B cell (primary cell): ENCODE measurements around the gene HMG20B. TPM values are rescaled to one million over a fixed set of nuclear protein-coding genes. Genes with fewer than 3 reads are reported as not detected.

Experiments
- ATAC-seq: fragments of 200-7000 bp; cut with Tn5 transposase; one replicate; pipeline ENCODE4 v1.10.0; 2021; ENCODE audit warnings: low read depth, mild to moderate bottlenecking, moderate number of reproducible peaks, moderate library complexity
- CTCF ChIA-PET: fragments of 350-600 bp; sonication (Branson Sonifier 250); formaldehyde crosslinking; loops from one replicate; lab custom pipeline; 2021; ENCODE audit warnings: antibody characterized with exemption, inconsistent platforms; lab: Charles Lee
- POLR2A ChIA-PET: fragments of 350-600 bp; sonication (Branson Sonifier 250); formaldehyde crosslinking; loops from one replicate; lab custom pipeline; 2021; ENCODE audit warnings: antibody characterized with exemption; lab: Charles Lee
- DNase-seq: peaks from one replicate; pipeline ENCODE4 v3.0.0; 2013
- H2AFZ ChIP-seq: 2 replicates; pipeline ENCODE4 v1.6.1; 2012; ENCODE audit warnings: mild to moderate bottlenecking, low read depth, low read length; ENCODE audit not compliant: insufficient read depth, poor library complexity, severe bottlenecking
- H3K27ac ChIP-seq, 2 donors: 1 replicate in 1 of 2; 2 replicates in 1 of 2; pipeline ENCODE4 v1.5.1; 2012 to 2013; ENCODE audit warnings: low read length in 2 of 2, mild to moderate bottlenecking in 2 of 2, moderate library complexity in 1 of 2
- H3K27me3 ChIP-seq, 4 experiments: fragments of 200-600 bp in 1 of 4; sonication (generic) in 1 of 4; replicated peaks in 1 of 4; 1 replicate in 2 of 4; 2 replicates in 2 of 4; pipeline versions ENCODE4 v1.6.1 to v1.7.0; 2013 to 2016; ENCODE audit warnings: low read length in 3 of 4, mild to moderate bottlenecking in 2 of 4, mixed read lengths in 1 of 4, moderate library complexity in 1 of 4; ENCODE audit not compliant: insufficient read depth in 4 of 4, control insufficient read depth in 3 of 4; ENCODE audit errors: control extremely low read depth in 1 of 4
- H3K36me3 ChIP-seq, 2 experiments: replicated peaks in 1 of 2; 1 replicate in 1 of 2; 2 replicates in 1 of 2; pipeline versions ENCODE4 v1.6.1 to v1.7.1; 2013; ENCODE audit warnings: low read length in 1 of 2; ENCODE audit not compliant: insufficient read depth in 2 of 2, control insufficient read depth in 1 of 2; ENCODE audit errors: control extremely low read depth in 1 of 2, extremely low read depth in 1 of 2
- H3K4me1 ChIP-seq, 2 donors: fragments of 200-600 bp in 1 of 2; sonication (generic) in 1 of 2; 1 replicate in 1 of 2; 2 replicates in 1 of 2; pipeline versions ENCODE4 v1.5.1 to v1.6.1; 2013 to 2017; ENCODE audit warnings: low read length in 2 of 2; ENCODE audit not compliant: control insufficient read depth in 2 of 2, insufficient read depth in 2 of 2
- H3K4me2 ChIP-seq: replicated peaks from 2 replicates; pipeline ENCODE3; 2012; ENCODE audit warnings: mild to moderate bottlenecking, low read depth, low read length; ENCODE audit not compliant: poor library complexity, severe bottlenecking
- H3K4me3 ChIP-seq, 5 experiments: fragments of 200-600 bp in 1 of 5; sonication (generic) in 1 of 5; 1 replicate in 3 of 5; 2 replicates in 2 of 5; pipeline versions ENCODE4 v1.5.1 to v1.7.0; 2011 to 2016; ENCODE audit warnings: low read length in 4 of 5, mild to moderate bottlenecking in 4 of 5, low read depth in 2 of 5, control low read depth in 1 of 5, moderate library complexity in 1 of 5; ENCODE audit not compliant: insufficient read depth in 1 of 5; ENCODE audit errors: control extremely low read depth in 1 of 5, extremely low read depth in 1 of 5
- H3K79me2 ChIP-seq: fragments of 200-600 bp; sonication (generic); one replicate; pipeline ENCODE4 v1.6.0; 2016; ENCODE audit warnings: low read length; ENCODE audit not compliant: control insufficient read depth, insufficient read depth
- H3K9ac ChIP-seq: fragments of 200-600 bp; sonication (generic); 2 replicates; pipeline ENCODE4 v1.6.1; 2017; ENCODE audit warnings: mild to moderate bottlenecking, low read length, moderate library complexity
- H3K9me3 ChIP-seq, 3 donors: one replicate each; pipeline versions ENCODE4 v1.6.1 to v1.7.1; 2013; ENCODE audit warnings: low read length in 2 of 3; ENCODE audit not compliant: control insufficient read depth in 2 of 3, insufficient read depth in 1 of 3; ENCODE audit errors: control extremely low read depth in 1 of 3
- H4K20me1 ChIP-seq: 2 replicates; pipeline ENCODE4 v1.6.0; 2012; ENCODE audit warnings: mild to moderate bottlenecking, low read length; ENCODE audit not compliant: insufficient read depth, control insufficient read depth, poor library complexity, severe bottlenecking
- H3K27ac Mint-ChIP-seq: one replicate; pipeline ENCODE4 v1.8.0; 2021; ENCODE audit warnings: mixed read lengths
- H3K27me3 Mint-ChIP-seq: one replicate; pipeline ENCODE4 v1.8.0; 2021; ENCODE audit warnings: mixed read lengths
- H3K4me1 Mint-ChIP-seq: one replicate; pipeline ENCODE4 v1.8.0; 2021; ENCODE audit warnings: mixed read lengths
- H3K4me3 Mint-ChIP-seq: one replicate; pipeline ENCODE4 v1.8.0; 2021; ENCODE audit warnings: mixed read lengths
- H3K9me3 Mint-ChIP-seq: one replicate; pipeline ENCODE4 v1.8.0; 2022; ENCODE audit warnings: mixed read lengths; ENCODE audit not compliant: insufficient read depth
- CTCF ChIP-seq: fragments of 200-600 bp; IDR thresholded peaks from one replicate; pipeline ENCODE4 v1.8.0; 2022; ENCODE audit warnings: antibody characterized with exemption, mild to moderate bottlenecking
- EZH2 ChIP-seq: IDR thresholded peaks from 2 replicates; pipeline ENCODE4 v1.6.1; 2012; ENCODE audit warnings: borderline replicate concordance, low read depth, mild to moderate bottlenecking, moderate library complexity, low read length; ENCODE audit not compliant: insufficient read depth, poor library complexity, severe bottlenecking
- WGBS: methylation state at CpG from one replicate; pipeline ENCODE4 v1.1.5; 2013; ENCODE audit warnings: missing lambda C conversion rate; ENCODE audit not compliant: insufficient coverage; 5-methylcytosine and 5-hydroxymethylcytosine counted together
- intact Hi-C: fragments of 100-400 bp; cut with micrococcal nuclease; formaldehyde crosslinking; loops from one replicate; pipeline ENCODE4 v1.10.0; 2022
- polyA plus RNA-seq: library from polyadenylated mRNA; depleted of rRNA; stranded (reverse); fragments of >200 nt; gene quantifications from 2 replicates; pipeline ENCODE4 v1.2.3, GENCODE V29; 2012
- total RNA-seq, 2 donors: library from RNA; stranded (reverse); fragments of 120-200 nt in 1 of 2; gene quantifications; 1 replicate in 1 of 2; 2 replicates in 1 of 2; pipeline versions ENCODE4 v1.2.3 to v1.2.4, GENCODE V29; 2013 to 2022

The HMG20B gene
- total and polyA plus RNA-seq, 2 donors (not counting 1 experiment from before 2014, with no cell fraction given), result 41.7 to 59.0 TPM

- ChIA-PET CTCF (interaction anchor here (1.1 kb wide), 1 partner anchor 13 kb away, joined by 4 read pairs; no protein-coding TSS in a partner anchor), POLR2A (no interaction called here)
- H3K27me3 Mint-ChIP-seq, result no peaks in the 10 kb centered on the region
- ATAC-seq, result no peak
- H3K4me1 Mint-ChIP-seq, result no peaks in the 10 kb centered on the region
- no peak for TF ChIP-seq EZH2
- TF ChIP-seq CTCF, result no peak
- H3K27ac ChIP-seq, result no peak overlapping the region
- H3K27me3 ChIP-seq, result no peaks in the 10 kb centered on the region
- no peak overlapping the region for H3K4me2 ChIP-seq
- no peaks in the 10 kb centered on the region for H3K9me3 ChIP-seq
- intact Hi-C loops, result no loop called here
- H3K4me3 Mint-ChIP-seq, result no peak overlapping the region
- no peak for DNase-seq
- H3K36me3 ChIP-seq, result peaks cover 0 to 70% of the 10 kb centered on the region in 2 experiments
- no peak overlapping the region for H3K27ac Mint-ChIP-seq
- peaks cover 42% of the 10 kb centered on the region for H3K79me2 ChIP-seq
- H3K4me3 ChIP-seq, result no peak overlapping the region
- no peaks in the 10 kb centered on the region for H3K4me1 ChIP-seq
- no peak overlapping the region for H3K9ac ChIP-seq
- H3K9me3 Mint-ChIP-seq, result no peaks in the 10 kb centered on the region
- H2AFZ ChIP-seq, result no peak overlapping the region
- peaks cover 65% of the 10 kb centered on the region for H4K20me1 ChIP-seq
- WGBS, result 97% methylated on average over 20 of the region's 21 CpGs
These were observed 45.4 kb upstream of the HMG20B start for GRCh38 chr19:3527238-3527910.

- no peak overlapping the region for H3K4me3 ChIP-seq
- ChIA-PET CTCF (no interaction called here), POLR2A (no interaction called here)
- H3K9ac ChIP-seq, result no peak overlapping the region
- peaks cover 0 to 70% of the 10 kb centered on the region in 2 experiments for H3K36me3 ChIP-seq
- H3K4me3 Mint-ChIP-seq, result no peak overlapping the region
- no peak overlapping the region for H2AFZ ChIP-seq
- no peaks in the 10 kb centered on the region for H3K27me3 ChIP-seq
- H4K20me1 ChIP-seq, result peaks cover 58% of the 10 kb centered on the region
- H3K27me3 Mint-ChIP-seq, result no peaks in the 10 kb centered on the region
- no peak overlapping the region for H3K27ac ChIP-seq
- H3K9me3 Mint-ChIP-seq, result no peaks in the 10 kb centered on the region
- no peaks in the 10 kb centered on the region for H3K4me1 ChIP-seq
- TF ChIP-seq CTCF (no peak), EZH2 (no peak)
- WGBS, result over 99% methylated on average over 14 of the region's 14 CpGs
- DNase-seq (no peak), ATAC-seq (no peak)
- H3K4me1 Mint-ChIP-seq, result no peaks in the 10 kb centered on the region
- intact Hi-C loops, result no loop called here
- H3K79me2 ChIP-seq, result peaks cover 34% of the 10 kb centered on the region
- H3K4me2 ChIP-seq, result no peak overlapping the region
- no peaks in the 10 kb centered on the region for H3K9me3 ChIP-seq
- H3K27ac Mint-ChIP-seq, result no peak overlapping the region
These were observed 44.7 kb upstream of the HMG20B start for GRCh38 chr19:3528080-3528479.
